D721Med (cell line): ENCODE measurements around the gene ACBD6.
A peak's percentile ranks its signal among the peaks of the same experiment; 100 is the strongest.
"Not testable (repeated sequence)": the region's sequence is repeated elsewhere in the genome, so short reads cannot be mapped to it uniquely, and the experiment has no call there.

Source experiments
- DNase-seq: peaks from one replicate; pipeline ENCODE4 v3.0.0; 2011; ENCODE audit warnings: low spot score; ENCODE audit not compliant: insufficient read length
- FAIRE-seq: peaks from 2 replicates; lab custom pipeline; 2011; peaks lifted over from hg19 to GRCh38; lab: Jason Lieb, UNC
- TF ChIP-seq, protein P1 (sequence below): IDR thresholded peaks from 2 replicates; pipeline ENCODE4 v1.5.1; 2012; ENCODE audit warnings: mild to moderate bottlenecking, control low read depth; ENCODE audit not compliant: insufficient read depth; ENCODE audit errors: missing control alignments

The ACBD6 gene

DNA sequence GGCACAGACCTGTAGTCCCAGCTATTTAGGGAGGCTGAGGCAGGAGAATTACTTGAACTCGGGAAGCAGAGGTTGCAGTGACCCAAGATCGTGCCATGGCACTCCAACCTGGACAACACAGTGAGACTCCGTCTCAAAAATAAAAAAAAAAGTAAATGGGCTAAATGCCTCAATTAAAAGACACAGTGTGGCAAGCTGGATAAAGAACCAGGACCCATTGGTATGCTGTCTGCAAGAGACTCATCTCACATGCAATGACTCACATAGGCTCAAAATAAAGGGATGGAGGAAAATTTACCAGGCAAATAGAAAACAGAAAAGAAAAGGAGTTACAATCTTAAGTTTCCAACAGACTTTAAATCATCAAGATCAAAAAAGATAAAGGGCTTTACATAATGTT is 40.3 kb downstream of the ACBD6 start:
- TF ChIP-seq, protein P1, sequence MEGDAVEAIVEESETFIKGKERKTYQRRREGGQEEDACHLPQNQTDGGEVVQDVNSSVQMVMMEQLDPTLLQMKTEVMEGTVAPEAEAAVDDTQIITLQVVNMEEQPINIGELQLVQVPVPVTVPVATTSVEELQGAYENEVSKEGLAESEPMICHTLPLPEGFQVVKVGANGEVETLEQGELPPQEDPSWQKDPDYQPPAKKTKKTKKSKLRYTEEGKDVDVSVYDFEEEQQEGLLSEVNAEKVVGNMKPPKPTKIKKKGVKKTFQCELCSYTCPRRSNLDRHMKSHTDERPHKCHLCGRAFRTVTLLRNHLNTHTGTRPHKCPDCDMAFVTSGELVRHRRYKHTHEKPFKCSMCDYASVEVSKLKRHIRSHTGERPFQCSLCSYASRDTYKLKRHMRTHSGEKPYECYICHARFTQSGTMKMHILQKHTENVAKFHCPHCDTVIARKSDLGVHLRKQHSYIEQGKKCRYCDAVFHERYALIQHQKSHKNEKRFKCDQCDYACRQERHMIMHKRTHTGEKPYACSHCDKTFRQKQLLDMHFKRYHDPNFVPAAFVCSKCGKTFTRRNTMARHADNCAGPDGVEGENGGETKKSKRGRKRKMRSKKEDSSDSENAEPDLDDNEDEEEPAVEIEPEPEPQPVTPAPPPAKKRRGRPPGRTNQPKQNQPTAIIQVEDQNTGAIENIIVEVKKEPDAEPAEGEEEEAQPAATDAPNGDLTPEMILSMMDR, result no peak
- FAIRE-seq (no peak), DNase-seq (no peak)

GRCh38 chr1:180461682-180462081 is 40.7 kb downstream of the ACBD6 start:
- not testable (repeated sequence) for FAIRE-seq, DNase-seq

GRCh38 chr1:180458807-180459206 is 43.6 kb downstream of the ACBD6 start:
- TF ChIP-seq, protein P1, result no peak
- FAIRE-seq (no peak), DNase-seq (no peak)

DNA sequence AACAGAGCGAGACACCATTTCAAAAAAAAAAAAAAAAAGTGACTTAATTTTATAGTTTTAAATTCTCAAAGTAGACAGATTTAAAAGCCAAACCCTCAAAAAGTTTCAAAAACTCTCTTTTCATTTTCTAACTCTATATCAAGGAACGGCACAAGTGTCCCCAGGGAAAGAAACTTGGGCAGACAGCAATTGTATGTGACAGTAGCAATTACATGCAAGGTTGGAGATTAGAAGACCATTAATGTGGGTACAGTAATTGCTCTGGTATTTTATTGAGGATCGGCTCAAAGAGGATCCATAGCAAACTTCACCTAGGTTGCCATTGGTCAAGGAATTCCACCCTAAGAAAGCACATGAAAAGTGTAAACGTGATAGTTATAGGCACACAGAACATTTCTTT is 46.2 kb downstream of the ACBD6 start:
- DNase-seq (no peak), FAIRE-seq (no peak)
- TF ChIP-seq, protein P1, result no peak

DNA sequence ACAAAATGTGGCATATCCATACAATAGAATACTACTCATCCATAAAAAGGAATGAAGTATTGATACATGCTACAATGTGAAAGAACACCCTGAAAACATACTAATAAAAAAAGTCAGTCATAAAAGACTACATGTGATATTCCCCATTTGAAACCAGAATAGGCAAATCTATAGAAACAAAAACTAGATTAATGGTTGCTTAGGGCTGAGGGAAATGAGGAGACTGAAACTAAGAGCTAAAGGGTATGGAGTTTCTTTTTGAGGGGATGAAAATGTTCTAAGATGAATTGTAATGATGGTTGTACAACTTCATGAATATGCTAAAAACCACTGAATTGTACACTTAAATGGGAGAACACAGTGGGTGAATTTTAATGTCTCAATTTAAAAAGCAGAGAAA is 50.9 kb downstream of the ACBD6 start:
- no peak for DNase-seq
- peak; percentile 35 for FAIRE-seq
- TF ChIP-seq, protein P1, result no peak

DNA sequence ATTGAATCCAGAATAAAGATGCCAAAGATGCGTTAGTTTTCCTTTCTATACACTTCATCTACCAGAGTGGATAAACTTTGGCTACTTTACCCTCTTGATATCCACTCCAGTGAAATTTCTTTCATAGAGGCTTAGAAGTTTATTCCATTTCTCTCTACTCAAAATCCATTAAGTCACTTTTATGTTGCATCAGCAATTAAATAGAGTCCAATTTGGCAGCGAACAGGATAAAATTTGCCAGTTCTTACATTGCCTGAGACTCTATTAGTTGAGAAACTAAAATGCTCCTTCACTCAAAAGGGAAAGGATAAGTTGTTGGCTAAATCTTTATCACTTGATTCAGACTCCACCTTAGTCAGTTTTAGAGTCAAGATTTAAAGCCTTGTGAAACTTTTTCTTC is 57.9 kb downstream of the ACBD6 start:
- FAIRE-seq, result no peak
- TF ChIP-seq, protein P1, result no peak
- no peak for DNase-seq

- DNase-seq, result no peak
- TF ChIP-seq, protein P1, result no peak
- FAIRE-seq, result no peak
These were observed 62.0 kb downstream of the ACBD6 start for GRCh38 chr1:180440335-180440734.

DNA sequence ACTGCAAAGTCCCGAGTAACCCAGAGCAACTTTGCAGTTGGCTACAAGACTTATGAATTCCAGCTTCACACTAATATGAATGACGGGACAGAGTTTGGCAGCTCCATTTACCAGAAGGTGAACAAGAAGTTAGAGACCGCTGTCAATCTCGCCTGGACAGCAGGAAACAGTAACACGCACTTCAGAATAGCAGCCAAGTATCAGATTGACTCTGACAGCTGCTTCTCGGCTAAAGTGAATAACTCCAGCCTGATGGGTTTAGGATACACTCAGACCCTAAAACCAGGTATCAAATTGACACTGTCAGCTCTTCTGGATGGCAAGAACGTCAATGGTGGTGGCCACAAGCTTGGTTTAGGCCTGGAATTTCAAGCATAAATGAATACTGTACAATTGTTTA is 66.8 kb downstream of the ACBD6 start:
- TF ChIP-seq, protein P1, result no peak
- DNase-seq (no peak), FAIRE-seq (no peak)
